ENCODE results near the gene MST1. TPM values are rescaled to one million over a fixed set of nuclear protein-coding genes. Genes with fewer than 3 reads are reported as not detected.
"Not testable (repeated sequence)": the region's sequence is repeated elsewhere in the genome, so short reads cannot be mapped to it uniquely, and the experiment has no call there.

The MST1 gene
- total RNA-seq, 1 donor from 2014 or later = 6.4 TPM

GRCh38 chr3:49686346-49686745 lies 2.9 kb downstream of the MST1 start:
- DNase-seq (ENCODE audit: low spot score); intact Hi-C loops (cut with DNase I): not testable (repeated sequence)

GRCh38 chr3:49685846-49686245 lies 3.4 kb downstream of the MST1 start:
- intact Hi-C loops (cut with DNase I); DNase-seq (ENCODE audit: low spot score): not testable (repeated sequence)

- DNase-seq (ENCODE audit: low spot score); intact Hi-C loops (cut with DNase I): not testable (repeated sequence)
Observed at GRCh38 chr3:49685103-49685502, 4.2 kb downstream of the MST1 start.

- intact Hi-C loops (cut with DNase I); DNase-seq (ENCODE audit: low spot score): not testable (repeated sequence)
Observed at GRCh38 chr3:49684453-49684852, 4.8 kb downstream of the MST1 start.

- DNase-seq (ENCODE audit: low spot score) = no peak
- intact Hi-C loops (cut with DNase I) = no loop called here
Observed at GRCh38 chr3:49683162-49683561, 6.1 kb downstream of the MST1 start.

GRCh38 chr3:49681543-49681942 lies 7.7 kb downstream of the MST1 start:
- no peak for DNase-seq (ENCODE audit: low spot score)
- intact Hi-C loops (cut with DNase I) = no loop called here

GRCh38 chr3:49681232-49681522 lies 8.1 kb downstream of the MST1 start:
- intact Hi-C loops (cut with DNase I) = no loop called here
- no peak for DNase-seq (ENCODE audit: low spot score)

- intact Hi-C loops (cut with DNase I) = no loop called here
- no peak for DNase-seq (ENCODE audit: low spot score)
Observed at GRCh38 chr3:49680493-49681231, 8.6 kb downstream of the MST1 start.

- intact Hi-C loops (cut with DNase I) = no loop called here
Observed at GRCh38 chr3:49675912-49676311, 13.4 kb downstream of the MST1 start.

GRCh38 chr3:49674497-49674983 lies 14.7 kb downstream of the MST1 start:
- intact Hi-C loops (cut with DNase I) = loop anchor here (5.0 kb wide), 1 partner anchor 197 kb away; no protein-coding TSS in a partner anchor
- no peak for DNase-seq (ENCODE audit: low spot score)

More at GRCh38 chr3:49675912-49676311, 13.4 kb downstream of the MST1 start:
- DNase-seq (ENCODE audit: low spot score) = no peak

GRCh38 chr3:49673715-49674496 lies 15.4 kb downstream of the MST1 start, which contains the start of gene APEH:
TSS of gene APEH (plus strand) at chr3:49674351. CDS start at chr3:49674402, 51 bp downstream.
- intact Hi-C loops (cut with DNase I) = loop anchor here (5.0 kb wide), 1 partner anchor 197 kb away; no protein-coding TSS in a partner anchor
- DNase-seq (ENCODE audit: low spot score) = peak; percentile 97

GRCh38 chr3:49673121-49673714 lies 16.1 kb downstream of the MST1 start:
- intact Hi-C loops (cut with DNase I) = loop anchor here (5.0 kb wide), 1 partner anchor 196 kb away; no protein-coding TSS in a partner anchor
- no peak for DNase-seq (ENCODE audit: low spot score)

- intact Hi-C loops (cut with DNase I) = loop anchor here (1.0 to 5.0 kb wide), 2 partner anchors 131 to 194 kb away; no protein-coding TSS in a partner anchor
- DNase-seq (ENCODE audit: low spot score) = peak; percentile 82
Observed at GRCh38 chr3:49671291-49672288, 17.7 kb downstream of the MST1 start.

- intact Hi-C loops (cut with DNase I) = loop anchor here (1.0 to 5.0 kb wide), 2 partner anchors 131 to 194 kb away; no protein-coding TSS in a partner anchor
- DNase-seq (ENCODE audit: low spot score) = no peak
Observed at GRCh38 chr3:49670940-49671290, 18.4 kb downstream of the MST1 start.

GRCh38 chr3:49669352-49669751 lies 19.9 kb downstream of the MST1 start:
- no peak for DNase-seq (ENCODE audit: low spot score)
- intact Hi-C loops (cut with DNase I) = no loop called here

GRCh38 chr3:49668861-49669260 lies 20.4 kb downstream of the MST1 start:
- intact Hi-C loops (cut with DNase I) = no loop called here
- DNase-seq (ENCODE audit: low spot score) = no peak

- no peak for DNase-seq (ENCODE audit: low spot score)
- intact Hi-C loops (cut with DNase I) = no loop called here
Observed at GRCh38 chr3:49668414-49668797, 20.9 kb downstream of the MST1 start.

- intact Hi-C loops (cut with DNase I) = no loop called here
- no peak for DNase-seq (ENCODE audit: low spot score)
Observed at GRCh38 chr3:49667701-49668413, 21.4 kb downstream of the MST1 start.

Measured in cardiac septum (tissue), 1 donor.